Fibroblast of peridontal ligament (primary cell): Measurements from ENCODE around the gene PREPL.

Experiments used
- DNase-seq: peaks from one replicate; pipeline ENCODE4 v3.0.0-alpha.2; 2010; ENCODE audit errors: extremely low read depth

The PREPL gene

GRCh38 chr2:44295633-44296359 lies 65.5 kb downstream of the PREPL start:
- no peak for DNase-seq

GRCh38 chr2:44295113-44295512 lies 66.2 kb downstream of the PREPL start:
- DNase-seq = no peak

GRCh38 chr2:44291281-44292248 lies 69.7 kb downstream of the PREPL start:
- DNase-seq = peak; percentile 70

GRCh38 chr2:44290261-44290660 lies 71.0 kb downstream of the PREPL start:
- DNase-seq = peak; percentile 82

- no peak for DNase-seq
Measured at GRCh38 chr2:44286884-44287638, 74.2 kb downstream of the PREPL start.

- no peak for DNase-seq
Measured at GRCh38 chr2:44286119-44286883, 75.0 kb downstream of the PREPL start.

- no peak for DNase-seq
Measured at GRCh38 chr2:44285174-44285573, 76.1 kb downstream of the PREPL start.

GRCh38 chr2:44283116-44283666 lies 78.1 kb downstream of the PREPL start:
- no peak for DNase-seq

- DNase-seq = no peak
Measured at GRCh38 chr2:44280869-44281268, 80.4 kb downstream of the PREPL start.

GRCh38 chr2:44277541-44277940 lies 83.8 kb downstream of the PREPL start:
- DNase-seq = no peak

GRCh38 chr2:44275927-44276303 lies 85.4 kb downstream of the PREPL start:
- DNase-seq = peak; percentile 68

GRCh38 chr2:44273596-44273995 lies 87.7 kb downstream of the PREPL start:
- DNase-seq = no peak

- DNase-seq = no peak
Measured at GRCh38 chr2:44273076-44273475, 88.2 kb downstream of the PREPL start.

- no peak for DNase-seq
Measured at GRCh38 chr2:44271296-44271695, 90.0 kb downstream of the PREPL start.

- no peak for DNase-seq
Measured at GRCh38 chr2:44269831-44270230, 91.5 kb downstream of the PREPL start.

GRCh38 chr2:44267796-44268648 lies 93.3 kb downstream of the PREPL start:
- DNase-seq = peak; percentile 70
